ENCODE data around the gene LGR6.
"Not testable (repeated sequence)": the region's sequence is repeated elsewhere in the genome, so short reads cannot be mapped to it uniquely, and the experiment has no call there.

The LGR6 gene

DNA sequence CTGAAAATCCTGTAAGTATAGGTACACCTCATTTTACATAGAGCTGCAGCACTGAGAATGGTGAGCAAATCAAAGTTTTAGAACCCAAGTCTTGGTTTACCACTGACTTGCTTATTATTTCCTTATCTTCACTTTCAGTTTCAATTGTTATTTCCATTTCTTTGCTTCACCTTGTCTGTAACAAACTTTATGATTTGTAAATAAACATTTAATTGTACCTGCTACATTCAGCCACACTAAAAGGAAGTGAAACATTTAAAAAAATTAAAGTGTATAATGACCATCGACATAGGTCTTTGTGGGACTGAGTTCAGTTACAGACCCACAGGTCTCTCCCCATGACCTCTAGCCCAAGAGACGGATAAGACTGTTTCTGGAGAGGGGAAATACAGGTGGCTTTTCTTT, 34.4 kb downstream of the LGR6 start:
- no peak for DNase-seq

DNA sequence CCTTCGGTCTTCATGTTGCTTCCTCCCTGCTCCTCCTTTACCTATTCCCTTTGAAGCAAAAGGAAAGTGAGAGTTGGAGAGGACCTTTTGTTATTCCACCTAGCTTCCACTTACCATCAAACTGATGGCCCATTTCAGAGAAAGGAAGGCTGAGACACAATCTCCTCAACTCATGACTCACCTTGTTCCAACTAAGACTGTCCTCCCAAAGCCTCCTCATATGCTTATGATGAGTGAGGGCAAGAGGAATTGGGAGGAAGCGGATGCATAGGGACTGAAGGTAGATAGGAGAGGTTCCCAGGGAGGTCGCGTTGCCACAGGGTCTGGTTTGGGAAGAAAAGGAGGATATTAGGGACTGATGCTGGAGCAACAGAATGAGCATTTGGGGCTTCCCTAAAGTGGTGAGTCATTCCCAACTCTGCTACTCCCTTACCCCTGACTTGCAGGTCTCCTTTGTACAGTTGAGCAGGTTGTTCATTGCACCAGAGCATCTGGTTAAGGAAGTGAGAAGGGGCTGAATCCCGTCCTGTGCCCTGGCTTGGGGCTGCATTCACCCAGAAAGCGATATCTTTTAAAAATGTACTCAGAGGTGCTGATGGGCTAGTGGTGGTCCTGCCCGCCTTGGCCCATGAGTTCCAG, 35.0 kb downstream of the LGR6 start:
- DNase-seq = no peak

DNA sequence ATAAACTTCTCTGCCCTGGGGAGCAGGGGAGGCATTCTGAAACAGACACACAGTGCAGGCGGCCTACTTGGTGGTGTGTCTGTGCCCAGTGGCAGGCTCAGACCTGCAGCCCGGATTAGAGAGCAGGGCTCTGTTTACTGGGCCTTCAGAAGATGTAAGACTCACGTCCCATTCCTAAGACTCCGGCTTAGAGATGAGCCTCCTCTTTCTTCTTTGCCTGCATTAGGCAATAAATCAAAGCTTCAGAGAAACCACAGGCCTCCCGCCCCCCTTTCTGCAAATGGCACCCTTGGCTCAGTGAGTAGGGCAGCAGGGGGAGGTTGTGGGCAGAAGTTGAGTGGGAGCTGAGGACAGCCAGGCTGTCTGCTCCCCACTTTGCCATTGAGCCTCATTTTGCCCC, 35.8 kb downstream of the LGR6 start:
- no peak for DNase-seq

DNA sequence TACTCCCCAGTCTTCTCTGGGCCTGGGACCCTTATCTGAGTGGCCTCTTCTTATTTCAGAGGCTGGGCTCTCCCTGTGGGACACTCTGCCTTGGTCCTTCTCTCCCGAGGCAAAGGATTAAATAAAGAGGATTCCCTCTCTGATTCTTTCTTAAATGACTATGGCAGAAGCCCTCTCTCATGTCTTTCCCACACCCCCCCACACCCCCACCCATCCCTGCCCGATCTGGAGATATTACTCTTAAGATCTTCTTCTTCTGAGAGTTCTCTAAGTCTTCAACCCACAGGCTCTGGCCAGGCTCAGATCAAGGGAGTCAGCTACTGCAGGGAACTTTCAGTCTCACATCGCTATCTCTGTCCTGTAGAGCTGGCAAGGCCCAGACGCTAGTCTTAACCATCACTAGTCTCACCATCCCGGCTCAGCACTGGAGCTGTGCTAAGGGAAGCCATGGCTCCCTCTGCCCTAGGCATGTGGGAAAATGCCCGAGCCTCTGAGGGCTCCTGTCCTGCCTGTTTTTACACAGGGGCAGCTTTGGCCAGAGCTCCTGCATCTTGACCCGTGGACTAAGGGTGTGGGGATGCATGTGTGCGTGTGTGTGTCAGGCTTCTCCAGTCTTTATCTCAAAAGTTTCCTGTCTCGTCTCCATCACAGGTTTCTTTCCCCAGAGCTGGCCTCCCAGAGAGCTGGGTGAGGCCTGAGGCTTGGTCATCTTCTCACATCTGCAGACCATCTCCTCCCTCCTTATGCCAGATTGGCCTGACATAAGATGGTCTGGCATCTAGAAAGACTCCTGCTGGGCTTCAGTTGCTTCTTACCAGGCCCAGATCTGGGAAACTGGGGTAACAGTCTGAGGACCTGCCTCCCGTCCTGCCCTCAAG, 36.7 kb downstream of the LGR6 start:
- DNase-seq = no peak

DNA sequence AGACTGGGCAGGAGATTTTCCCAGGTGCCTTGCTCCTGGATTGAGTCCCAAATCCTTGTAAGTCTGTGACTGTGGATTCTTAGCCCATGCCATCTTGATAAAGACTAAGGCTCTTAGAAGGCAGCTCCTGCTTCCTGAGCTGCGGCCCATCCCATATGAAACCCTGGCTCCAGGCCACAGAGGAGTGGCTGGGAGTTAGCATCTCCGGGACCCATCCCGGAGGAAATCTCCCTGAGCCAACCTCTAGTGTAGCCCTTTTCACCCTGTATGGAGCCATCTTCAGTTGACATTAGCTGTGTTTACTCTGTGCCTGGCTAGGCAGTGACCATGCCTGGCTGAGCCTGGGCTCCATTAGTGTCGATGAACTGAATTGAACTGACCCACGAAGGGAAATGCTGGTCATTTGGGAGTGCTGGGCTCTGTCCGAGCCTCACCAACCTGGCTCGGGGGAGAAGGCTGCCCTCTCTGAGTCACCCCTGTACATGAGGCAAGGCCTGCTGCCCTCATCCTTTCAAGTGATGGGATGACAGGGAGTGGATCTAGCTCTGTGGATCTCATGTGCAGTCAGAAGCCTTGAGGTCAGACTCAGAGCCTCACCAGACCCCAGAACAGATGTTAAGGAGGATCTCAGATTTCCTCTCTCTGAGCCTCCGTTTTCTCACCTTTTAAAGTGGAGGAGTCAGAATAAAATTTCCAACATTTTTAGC, 37.5 kb downstream of the LGR6 start:
- DNase-seq = no peak

DNA sequence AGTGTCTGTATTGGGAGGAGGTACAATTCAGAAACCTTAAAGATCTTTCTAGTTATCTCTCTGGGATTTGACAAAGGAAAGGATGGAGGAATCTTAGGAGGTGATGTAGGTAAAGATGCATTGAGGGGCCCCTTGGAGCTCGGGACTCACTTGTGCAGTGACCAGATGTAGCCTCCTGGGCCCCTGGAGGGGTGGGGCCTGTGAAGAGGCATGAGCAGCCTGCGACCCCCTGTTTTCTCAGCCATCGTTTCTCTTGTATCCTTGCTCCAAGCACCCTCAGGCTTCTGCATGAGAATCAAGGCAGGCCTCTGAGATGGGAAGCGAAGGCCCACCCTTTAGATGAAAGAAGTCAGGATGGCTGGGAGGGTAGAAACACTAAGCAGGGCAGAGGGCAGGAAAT, 39.6 kb downstream of the LGR6 start:
- no peak for DNase-seq

DNA sequence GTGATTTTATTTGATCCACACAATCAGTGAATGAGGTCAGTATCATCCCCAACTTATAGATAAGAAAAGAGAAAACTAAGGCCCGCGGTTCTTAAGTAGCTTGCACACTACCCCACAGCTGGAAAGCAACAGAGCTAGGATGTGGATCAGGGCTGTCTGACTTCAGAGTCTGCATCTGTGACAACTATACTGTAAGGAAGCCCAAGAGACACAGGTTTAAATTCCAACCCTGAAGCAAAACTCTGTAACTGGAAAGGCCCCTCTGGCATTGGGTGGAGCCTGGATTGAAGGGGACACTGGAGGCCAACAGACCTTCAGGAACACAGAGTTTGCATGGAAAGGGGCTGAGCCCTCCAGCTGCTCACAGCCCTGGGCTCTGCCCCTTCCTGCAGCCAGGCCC, 40.2 kb downstream of the LGR6 start:
- no peak for DNase-seq

DNA sequence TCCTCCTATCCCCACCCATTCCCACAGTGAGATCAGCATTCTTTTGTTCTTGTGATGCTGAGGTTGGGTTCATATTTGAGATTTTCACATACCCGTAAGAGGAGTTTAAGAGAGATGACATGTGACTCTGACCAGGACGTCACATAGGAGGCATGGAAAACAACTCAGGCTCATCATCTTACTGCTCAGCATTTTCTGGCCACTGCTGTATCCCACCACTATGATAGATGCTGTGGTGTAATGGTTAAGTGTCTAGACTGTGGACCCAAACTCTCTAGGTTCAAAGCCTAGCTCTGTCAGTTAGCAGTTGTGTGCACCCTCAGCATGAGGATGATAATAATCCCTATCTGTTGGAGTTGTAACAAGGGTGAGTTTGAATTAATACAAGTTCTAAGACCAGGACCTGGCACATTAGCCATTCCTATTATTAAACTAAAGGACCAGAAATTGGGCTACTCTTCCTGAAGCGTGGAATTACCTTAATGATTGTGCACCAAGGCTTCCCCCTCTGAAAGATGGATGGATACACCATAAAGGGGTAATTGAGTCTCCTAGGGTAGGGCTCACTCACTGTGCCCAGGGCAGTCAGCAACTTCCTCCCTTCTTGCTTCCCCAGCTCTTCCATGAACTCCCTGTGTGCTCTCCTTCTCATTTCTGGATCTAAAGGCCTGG, 40.9 kb downstream of the LGR6 start:
- no peak for DNase-seq

DNA sequence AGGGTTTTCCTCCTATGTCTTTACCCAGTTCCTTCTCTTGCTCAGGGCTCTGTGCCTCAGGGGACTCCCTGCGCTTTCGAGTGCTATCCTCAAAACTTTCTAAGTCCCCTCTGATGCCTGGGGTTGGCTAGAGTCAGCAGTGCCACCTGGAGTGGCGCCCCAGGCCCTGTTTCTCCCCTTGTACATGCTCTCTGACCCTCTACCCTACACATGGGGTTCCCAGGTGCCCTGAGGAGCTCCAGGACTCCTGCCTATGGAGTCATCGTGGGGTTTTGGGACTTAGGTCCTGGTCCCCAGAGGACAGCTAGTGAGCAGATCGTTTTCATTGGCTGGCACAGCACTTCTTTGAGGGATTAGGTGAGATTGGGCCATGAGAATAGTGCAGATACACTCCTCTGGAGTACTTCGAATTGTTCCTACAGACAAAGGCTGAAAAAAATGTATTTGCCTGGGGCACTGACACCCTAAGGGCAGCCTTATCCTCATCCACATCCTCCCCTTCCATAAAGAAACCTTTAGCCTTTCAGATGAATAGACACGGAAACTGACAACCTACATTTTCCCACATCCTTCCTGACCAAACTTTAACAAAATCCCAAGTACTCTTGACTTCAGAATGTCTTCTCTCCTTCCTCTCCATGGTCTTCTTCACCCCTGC, 41.5 kb downstream of the LGR6 start:
- DNase-seq = no peak

DNA sequence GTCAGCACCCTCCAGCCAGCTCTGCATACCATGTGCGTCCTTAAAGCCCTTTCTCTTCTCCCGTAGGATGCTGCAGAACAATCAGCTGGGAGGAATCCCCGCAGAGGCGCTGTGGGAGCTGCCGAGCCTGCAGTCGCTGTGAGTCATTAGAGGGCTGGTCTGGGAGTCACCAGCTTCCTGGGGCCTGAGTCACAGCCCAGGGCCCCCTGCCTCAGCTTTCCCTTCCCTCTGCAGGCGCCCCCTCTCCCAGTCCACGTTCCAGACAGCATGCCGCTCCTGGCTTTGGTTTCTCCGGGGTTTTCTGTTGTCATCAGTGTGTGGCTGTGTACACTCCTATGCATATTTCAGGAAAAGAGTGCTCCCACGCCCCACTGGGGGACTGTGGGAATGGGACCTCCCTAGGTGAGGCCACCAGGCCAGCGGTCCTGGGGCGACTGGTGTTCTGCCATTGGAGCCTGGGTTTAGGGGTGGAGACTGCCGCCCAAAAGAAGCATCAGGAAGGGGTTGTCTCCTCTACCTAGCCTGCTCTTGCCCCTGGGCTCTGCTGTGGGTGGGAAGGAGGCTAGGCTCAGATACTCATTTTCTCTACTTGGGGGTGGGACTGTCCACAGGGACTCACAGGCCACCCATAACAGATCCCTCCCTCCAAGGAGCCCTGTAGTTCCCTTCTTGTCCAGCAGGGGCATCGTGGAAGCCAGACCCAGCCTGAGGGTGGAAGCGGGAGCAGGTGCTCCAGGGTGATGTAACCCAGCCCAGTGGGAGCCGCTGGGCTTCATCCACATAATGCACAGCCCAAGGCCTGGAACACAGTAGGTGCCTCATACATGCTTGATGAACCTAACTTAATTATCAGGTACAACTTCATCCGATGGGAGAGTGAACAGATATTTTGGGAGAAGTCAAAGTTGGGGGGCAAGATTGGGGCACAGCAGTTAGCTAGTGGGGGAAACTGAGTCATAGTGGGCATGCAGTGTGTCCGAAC, 42.5 kb downstream of the LGR6 start:
- peak; percentile 45 for DNase-seq

DNA sequence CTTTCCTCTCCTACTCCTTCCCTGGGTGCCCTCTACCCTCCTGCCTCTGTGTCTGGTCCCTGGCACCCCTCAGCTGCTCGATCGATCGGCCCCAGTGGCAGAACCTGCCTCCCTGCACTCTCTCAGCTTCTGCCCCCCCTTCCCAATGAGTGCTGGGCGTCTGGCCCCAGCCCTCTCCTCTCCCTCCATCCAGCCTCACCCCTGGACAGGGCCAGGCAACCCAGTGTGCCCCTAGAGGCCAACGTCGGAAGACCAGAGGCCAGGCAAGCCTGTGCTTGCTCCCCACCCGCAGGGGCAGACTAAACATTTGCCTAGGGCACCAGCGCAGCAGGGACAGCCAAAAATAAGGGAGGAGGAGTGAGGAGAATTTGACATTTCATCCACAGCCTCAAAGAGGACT, 43.5 kb downstream of the LGR6 start:
- DNase-seq = peak; percentile 39

DNA sequence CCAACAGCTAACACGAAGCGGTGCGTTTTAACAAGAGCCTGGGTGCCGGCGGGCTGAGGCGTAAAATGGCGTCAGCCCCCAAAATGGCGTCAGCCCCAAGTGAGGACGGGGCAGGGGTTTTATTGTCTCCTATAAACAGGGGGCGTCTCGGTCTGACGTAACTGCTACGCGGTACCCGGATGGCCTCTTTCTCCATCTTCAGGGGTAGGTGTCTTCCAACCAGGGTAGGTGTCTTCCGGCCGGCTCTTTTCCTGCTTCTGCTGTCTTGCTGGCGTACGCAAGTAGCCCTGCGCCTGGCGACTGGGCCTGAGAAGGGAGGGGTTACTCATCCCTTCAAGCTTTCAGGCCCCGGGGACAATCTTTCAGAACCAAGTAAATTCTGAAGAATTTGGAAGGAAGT, 45.3 kb downstream of the LGR6 start:
- DNase-seq = no peak

DNA sequence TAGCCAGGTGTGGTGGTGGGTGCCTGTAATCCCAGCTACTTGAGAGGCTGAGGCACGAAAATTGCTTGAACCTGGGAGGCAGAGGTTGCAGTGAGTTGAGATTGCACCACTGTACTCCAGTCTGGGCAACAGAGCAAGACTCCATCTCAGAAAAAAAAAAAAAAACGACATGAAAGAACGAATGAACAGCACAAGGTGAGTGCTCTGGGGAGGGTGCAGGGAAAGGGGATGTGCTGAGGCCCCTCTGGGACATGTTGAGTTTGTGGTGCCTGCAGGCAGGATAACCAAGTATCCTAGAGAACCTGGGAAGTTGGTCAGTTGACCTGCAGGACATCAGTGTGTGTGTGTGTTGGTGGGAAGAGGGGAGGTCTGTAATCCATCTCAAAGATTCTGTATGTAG, 46.6 kb downstream of the LGR6 start:
- DNase-seq = not testable (repeated sequence)

DNA sequence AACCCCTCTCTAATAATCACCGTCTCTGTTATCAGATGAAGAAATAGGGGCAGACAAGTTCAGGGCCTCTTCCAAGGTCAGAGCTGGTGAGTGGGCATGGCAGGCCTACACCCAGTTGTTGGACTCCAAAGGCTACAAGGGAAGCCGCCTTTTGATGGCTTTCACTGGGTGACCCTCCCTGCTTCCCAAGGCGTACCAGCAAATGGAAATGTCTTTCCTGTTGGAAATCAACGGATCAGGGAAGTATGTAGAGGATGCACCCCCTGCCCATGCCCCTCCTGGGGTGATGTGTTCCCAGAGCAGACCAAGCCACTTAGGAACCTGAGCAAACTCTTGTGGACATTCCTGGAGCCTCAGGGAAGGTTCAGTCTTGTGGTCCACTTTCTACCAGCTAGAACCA, 47.4 kb downstream of the LGR6 start:
- DNase-seq = no peak

DNA sequence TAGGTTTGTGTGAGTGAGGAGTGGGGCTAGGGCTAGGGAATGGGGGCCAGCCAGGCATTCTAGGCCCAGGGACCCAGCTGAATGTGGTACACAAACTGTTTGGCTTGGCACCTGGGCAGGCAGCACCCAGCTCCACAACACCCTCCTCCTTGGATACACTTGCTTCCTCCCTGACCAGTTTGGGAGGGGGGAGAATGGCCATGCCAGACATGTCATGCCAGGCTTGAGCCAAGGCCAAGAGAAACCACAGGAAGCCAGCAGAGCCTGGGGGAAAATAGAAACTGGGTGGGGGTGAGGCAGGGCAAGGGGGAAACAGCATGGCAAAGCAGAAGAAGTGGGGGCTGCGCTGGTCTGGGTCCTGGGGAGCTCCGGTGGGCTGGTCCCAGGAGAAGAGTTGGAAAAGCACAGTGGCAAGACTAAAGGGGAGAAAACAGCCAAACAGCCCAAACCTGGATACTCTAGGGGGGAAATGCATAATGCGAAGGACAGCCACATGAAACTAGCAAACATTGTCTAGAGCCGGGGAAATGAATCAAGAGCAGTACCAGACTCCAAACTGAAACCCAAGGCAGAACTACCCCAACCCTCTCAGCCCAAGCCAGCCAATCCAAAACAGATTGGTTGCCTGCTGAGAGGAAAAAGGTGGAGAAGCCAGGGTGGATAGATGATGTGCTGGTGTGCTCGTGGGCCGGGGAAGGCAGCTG, 47.9 kb downstream of the LGR6 start:
- DNase-seq = no peak

DNA sequence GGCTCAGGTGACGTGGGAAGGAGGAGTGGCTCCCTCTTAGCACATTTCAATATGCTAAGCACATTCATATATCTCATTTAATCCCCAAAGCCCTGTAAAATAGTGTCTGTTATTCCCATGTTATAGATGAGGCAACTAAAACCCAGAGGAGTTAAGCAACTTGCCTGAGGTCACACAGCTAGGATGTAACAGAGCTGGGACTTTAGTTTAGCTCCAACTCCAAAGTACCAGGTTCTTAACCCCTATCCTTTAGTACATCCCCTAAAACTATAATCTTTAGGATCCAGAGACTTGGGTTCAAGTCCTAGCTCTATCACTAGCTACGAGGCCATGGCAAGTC, 48.5 kb downstream of the LGR6 start:
- no peak for DNase-seq

DNA sequence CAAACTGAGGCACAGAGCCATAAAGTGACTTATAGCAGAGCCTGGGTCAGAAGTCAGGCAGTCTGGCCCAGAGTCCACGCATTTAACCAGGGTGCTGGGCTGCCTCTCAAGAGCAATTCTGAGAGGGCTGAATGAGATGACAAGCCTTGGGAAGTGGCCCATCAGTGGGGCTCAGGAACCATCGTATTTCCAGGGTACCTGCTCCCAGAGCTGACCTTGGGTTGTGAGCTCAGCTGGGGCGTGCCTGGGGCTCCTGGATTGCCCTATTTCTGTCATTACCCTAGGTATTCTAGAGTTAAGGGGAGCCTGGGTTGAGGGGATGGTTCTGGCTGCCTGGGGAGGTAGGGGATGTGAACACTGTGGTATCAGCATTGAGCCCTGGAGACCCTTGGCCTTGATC, 49.4 kb downstream of the LGR6 start:
- no peak for DNase-seq

DNA sequence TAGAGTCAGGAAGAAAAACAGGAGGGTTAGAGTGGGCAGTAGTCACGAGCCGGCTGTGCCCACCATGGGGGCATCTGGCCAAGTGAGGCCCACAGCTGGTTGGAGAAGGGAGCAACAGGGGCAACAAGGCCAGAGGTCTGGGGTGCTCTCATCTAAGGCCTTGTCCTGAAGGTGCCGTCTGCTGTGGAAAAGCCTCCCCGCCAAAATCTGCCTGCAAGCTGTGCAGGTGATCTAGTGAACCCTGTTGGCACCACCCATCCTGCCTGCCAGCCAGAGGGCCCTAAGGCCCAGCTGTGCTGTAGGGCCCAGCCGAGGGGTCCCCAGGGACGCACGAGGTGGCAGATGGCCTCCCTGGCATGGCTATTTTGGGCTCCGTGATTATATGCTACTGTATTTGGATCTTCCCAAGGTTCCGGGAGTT, 51.3 kb downstream of the LGR6 start:
- no peak for DNase-seq

DNA sequence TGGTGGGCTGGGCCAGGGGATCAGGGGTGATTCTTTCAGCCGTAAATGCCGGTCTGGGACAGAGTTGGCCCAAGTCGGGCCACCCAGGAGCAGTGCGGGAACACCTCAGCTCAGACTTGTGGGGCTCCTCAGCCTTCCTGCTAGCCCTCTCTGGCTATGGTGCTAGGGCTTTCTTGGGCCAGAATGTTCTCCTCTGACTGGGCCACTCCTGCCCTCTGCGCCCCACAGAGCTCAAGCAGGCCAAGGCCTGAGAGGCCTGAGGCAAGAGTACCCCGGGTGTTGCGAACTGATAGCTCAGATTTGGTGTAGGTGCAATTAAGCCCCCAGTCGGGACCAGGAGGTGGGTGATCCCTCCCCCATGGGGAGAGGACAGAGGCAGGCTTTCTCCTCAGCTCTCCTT, 51.8 kb downstream of the LGR6 start:
- no peak for DNase-seq

DNA sequence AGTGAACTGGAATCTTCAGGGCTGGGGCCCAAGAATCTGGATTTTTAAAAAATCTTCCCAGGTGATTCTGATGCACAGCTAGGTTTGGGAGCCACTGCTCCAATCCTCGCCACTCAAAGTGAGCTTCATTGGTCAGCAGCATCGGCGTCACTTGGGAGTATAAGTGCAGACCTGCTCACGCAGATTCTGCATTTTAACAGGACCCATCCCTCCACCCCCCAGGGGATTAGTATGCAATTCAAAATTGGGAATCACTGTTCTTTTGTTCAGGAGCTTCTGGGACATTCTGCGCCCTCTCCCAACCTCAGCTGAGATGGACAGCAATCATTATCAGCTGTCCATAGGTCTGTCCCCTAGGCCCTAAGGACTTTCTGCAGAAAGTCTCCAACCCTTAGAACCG, 53.5 kb downstream of the LGR6 start:
- no peak for DNase-seq

All from COR-L47 (cell line).